Transverse colon (tissue), 3 donors: ENCODE data around the gene CCDC148.

Experiments used
- POLR2A ChIP-seq: fragments of 450-650 bp; IDR thresholded peaks from one replicate; pipeline ENCODE4 v1.6.1; 2016; ENCODE audit warnings: antibody characterized with exemption, mild to moderate bottlenecking, moderate library complexity
- TF ChIP-seq, protein P1 (sequence below), 5 experiments: fragments of 200-600 bp in 3 of 5; fragments of 450-650 bp in 2 of 5; sonication (generic) in 3 of 5; IDR thresholded peaks; 1 replicate in 2 of 5; 2 replicates in 3 of 5; pipeline ENCODE4 v1.5.1; 2016 to 2017; ENCODE audit warnings: antibody characterized with exemption in 5 of 5, inconsistent platforms in 3 of 5, mild to moderate bottlenecking in 2 of 5, moderate library complexity in 1 of 5

DNA sequence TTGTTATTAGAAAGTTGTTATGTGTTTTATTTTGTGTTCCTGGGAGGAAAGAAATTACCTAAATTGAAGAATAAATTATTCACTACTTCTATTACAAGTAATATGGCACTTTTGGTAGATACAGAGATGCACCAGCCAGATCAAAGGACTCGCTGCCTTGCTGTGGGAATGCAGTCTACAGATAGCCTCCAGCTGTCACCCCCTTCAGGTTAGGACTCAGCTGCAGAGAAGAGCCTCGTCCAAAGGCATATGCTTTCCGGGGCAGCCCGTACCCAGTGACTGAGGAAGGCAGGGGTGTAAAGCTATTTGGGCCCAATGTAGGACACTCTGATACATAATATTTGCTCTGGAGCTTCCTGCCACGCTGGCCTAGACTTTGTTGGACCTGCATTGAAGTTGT is 90.2 kb downstream of the CCDC148 start:
- TF ChIP-seq, protein P1, sequence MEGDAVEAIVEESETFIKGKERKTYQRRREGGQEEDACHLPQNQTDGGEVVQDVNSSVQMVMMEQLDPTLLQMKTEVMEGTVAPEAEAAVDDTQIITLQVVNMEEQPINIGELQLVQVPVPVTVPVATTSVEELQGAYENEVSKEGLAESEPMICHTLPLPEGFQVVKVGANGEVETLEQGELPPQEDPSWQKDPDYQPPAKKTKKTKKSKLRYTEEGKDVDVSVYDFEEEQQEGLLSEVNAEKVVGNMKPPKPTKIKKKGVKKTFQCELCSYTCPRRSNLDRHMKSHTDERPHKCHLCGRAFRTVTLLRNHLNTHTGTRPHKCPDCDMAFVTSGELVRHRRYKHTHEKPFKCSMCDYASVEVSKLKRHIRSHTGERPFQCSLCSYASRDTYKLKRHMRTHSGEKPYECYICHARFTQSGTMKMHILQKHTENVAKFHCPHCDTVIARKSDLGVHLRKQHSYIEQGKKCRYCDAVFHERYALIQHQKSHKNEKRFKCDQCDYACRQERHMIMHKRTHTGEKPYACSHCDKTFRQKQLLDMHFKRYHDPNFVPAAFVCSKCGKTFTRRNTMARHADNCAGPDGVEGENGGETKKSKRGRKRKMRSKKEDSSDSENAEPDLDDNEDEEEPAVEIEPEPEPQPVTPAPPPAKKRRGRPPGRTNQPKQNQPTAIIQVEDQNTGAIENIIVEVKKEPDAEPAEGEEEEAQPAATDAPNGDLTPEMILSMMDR (IDR thresholded peaks at IDR 0.05) = no peak
- no peak for TF ChIP-seq POLR2A
